ENCODE results near the gene CTNNA3.

Gene CTNNA3

GRCh38 chr10:66842371-66842770 lies 853.6 kb downstream of the CTNNA3 start:
- no peak for DNase-seq

- no peak for DNase-seq
These were observed 857.3 kb downstream of the CTNNA3 start for GRCh38 chr10:66838656-66839055.

GRCh38 chr10:66837990-66838389 lies 858.0 kb downstream of the CTNNA3 start:
- no peak for DNase-seq

- no peak for DNase-seq
These were observed 858.7 kb downstream of the CTNNA3 start for GRCh38 chr10:66837335-66837734.

GRCh38 chr10:66836771-66837170 lies 859.2 kb downstream of the CTNNA3 start:
- DNase-seq: no peak

- no peak for DNase-seq
These were observed 859.9 kb downstream of the CTNNA3 start for GRCh38 chr10:66836057-66836456.

- no peak for DNase-seq
These were observed 860.6 kb downstream of the CTNNA3 start for GRCh38 chr10:66835400-66835799.

GRCh38 chr10:66834802-66835201 lies 861.2 kb downstream of the CTNNA3 start:
- DNase-seq: no peak

GRCh38 chr10:66833861-66834260 lies 862.1 kb downstream of the CTNNA3 start:
- DNase-seq: no peak

GRCh38 chr10:66832781-66833422 lies 863.1 kb downstream of the CTNNA3 start:
- no peak for DNase-seq

GRCh38 chr10:66828957-66829356 lies 867.0 kb downstream of the CTNNA3 start:
- DNase-seq: no peak

GRCh38 chr10:66827353-66827752 lies 868.6 kb downstream of the CTNNA3 start:
- DNase-seq: no peak

GRCh38 chr10:66823301-66823700 lies 872.7 kb downstream of the CTNNA3 start:
- no peak for DNase-seq

GRCh38 chr10:66822801-66823200 lies 873.2 kb downstream of the CTNNA3 start:
- DNase-seq: no peak

GRCh38 chr10:66819691-66820090 lies 876.3 kb downstream of the CTNNA3 start:
- DNase-seq: no peak

- no peak for DNase-seq
These were observed 882.9 kb downstream of the CTNNA3 start for GRCh38 chr10:66813122-66813521.

- no peak for DNase-seq
These were observed 884.8 kb downstream of the CTNNA3 start for GRCh38 chr10:66811211-66811610.

- DNase-seq: no peak
These were observed 886.6 kb downstream of the CTNNA3 start for GRCh38 chr10:66809402-66809801.

GRCh38 chr10:66805612-66806011 lies 890.4 kb downstream of the CTNNA3 start:
- DNase-seq: no peak

- no peak for DNase-seq
These were observed 891.0 kb downstream of the CTNNA3 start for GRCh38 chr10:66804962-66805361.

- no peak for DNase-seq
These were observed 892.8 kb downstream of the CTNNA3 start for GRCh38 chr10:66803174-66803573.

GRCh38 chr10:66799474-66799873 lies 896.5 kb downstream of the CTNNA3 start:
- DNase-seq: no peak

- DNase-seq: no peak
These were observed 900.1 kb downstream of the CTNNA3 start for GRCh38 chr10:66795866-66796265.

GRCh38 chr10:66792441-66792840 lies 903.6 kb downstream of the CTNNA3 start:
- DNase-seq: no peak

- no peak for DNase-seq
These were observed 907.6 kb downstream of the CTNNA3 start for GRCh38 chr10:66788178-66788987.

Data from DMS79 (cell line).